HepG2 (cell line): ENCODE data around the gene LHFPL6. TPM values are rescaled to one million over a fixed set of nuclear protein-coding genes. Genes with fewer than 3 reads are reported as not detected.

Experiments used
- ATAC-seq: fragments of 200-7000 bp; cut with Tn5 transposase; 3 replicates; pipeline ENCODE4 v1.9.1; 2020; ENCODE audit warnings: mild to moderate bottlenecking, moderate library complexity
- BruUV-seq: library from RNA; stranded (reverse); fragments of 400-500 nt; replicated peaks from 2 replicates; lab custom pipeline; 2021; lab: Mats Ljungman, UMichigan
- CTCF ChIA-PET: fragments of 300-600 bp; formaldehyde crosslinking; extraction: SDS; loops from one replicate; lab custom pipeline; 2021; ENCODE audit warnings: low total read pairs, inconsistent platforms, low intra/inter-chr PET ratio; lab: Yijun Ruan, JAX
- POLR2A ChIA-PET: fragments of 350-600 bp; sonication (Branson Sonifier 250); formaldehyde crosslinking; loops from one replicate; lab custom pipeline; 2020; ENCODE audit warnings: antibody characterized with exemption, inconsistent platforms; lab: Yijun Ruan, JAX
- DNase-seq: peaks from one replicate; pipeline ENCODE4 v3.0.0-alpha.2; 2015; ENCODE audit warnings: low spot score
- FAIRE-seq: peaks from 3 replicates; lab custom pipeline; 2011; peaks lifted over from hg19 to GRCh38; lab: Jason Lieb, UNC
- H2AFZ ChIP-seq: one replicate; pipeline ENCODE4 v1.6.1; 2011; ENCODE audit warnings: low read length, inconsistent platforms
- H3K27ac ChIP-seq: fragments of 300-600 bp; 3 replicates; pipeline ENCODE4 v1.8.0; 2011; ENCODE audit warnings: mixed run types, mild to moderate bottlenecking, mixed read lengths, low read length, inconsistent platforms; ENCODE audit not compliant: insufficient read depth; ENCODE audit errors: extremely low read length
- H3K27me3 ChIP-seq, 2 experiments: fragments of 200-600 bp in 1 of 2; 2 replicates in 1 of 2; 3 replicates in 1 of 2; pipeline versions ENCODE4 v1.6.0 to v1.8.0; 2011; ENCODE audit warnings: low read length in 2 of 2, mild to moderate bottlenecking in 2 of 2, moderate library complexity in 2 of 2, inconsistent platforms in 1 of 2; ENCODE audit not compliant: insufficient read depth in 2 of 2, control insufficient read depth in 1 of 2
- H3K36me3 ChIP-seq, 2 experiments: fragments of 200-600 bp in 1 of 2; replicated peaks in 1 of 2; 2 replicates in 1 of 2; 3 replicates in 1 of 2; pipeline versions ENCODE4 v1.5.1 to v1.8.0; 2011; ENCODE audit warnings: low read length in 2 of 2, inconsistent platforms in 1 of 2; ENCODE audit not compliant: insufficient read depth in 2 of 2, control insufficient read depth in 1 of 2
- H3K4me1 ChIP-seq: 2 replicates; pipeline ENCODE4 v1.5.1; 2012; ENCODE audit warnings: low read length, inconsistent platforms; ENCODE audit not compliant: insufficient read depth
- H3K4me2 ChIP-seq: 2 replicates; pipeline ENCODE4 v1.6.0; 2011; ENCODE audit warnings: low read depth, low read length, inconsistent platforms
- H3K4me3 ChIP-seq, 3 experiments: fragments of 200-600 bp in 1 of 3; sonication (generic), shearing (Covaris generic) in 1 of 3; replicated peaks in 1 of 3; 2 replicates each; pipeline ENCODE4 v1.5.1; 2011 to 2016; ENCODE audit warnings: low read length in 3 of 3, inconsistent platforms in 2 of 3, low read depth in 2 of 3, mild to moderate bottlenecking in 2 of 3, control low read depth in 1 of 3, mixed read lengths in 1 of 3; ENCODE audit not compliant: insufficient read depth in 1 of 3
- H3K79me2 ChIP-seq: one replicate; pipeline ENCODE4 v1.6.1; 2011; ENCODE audit warnings: low read length, inconsistent platforms; ENCODE audit not compliant: insufficient read depth
- H3K9ac ChIP-seq: 2 replicates; pipeline ENCODE4 v1.6.0; 2011; ENCODE audit warnings: mild to moderate bottlenecking, low read depth, low read length, inconsistent platforms; ENCODE audit not compliant: insufficient read depth
- H3K9me3 ChIP-seq: 2 replicates; pipeline ENCODE4 v1.5.1; 2012; ENCODE audit warnings: mild to moderate bottlenecking, low read length
- H4K20me1 ChIP-seq: 2 replicates; pipeline ENCODE4 v1.6.0; 2011; ENCODE audit warnings: inconsistent platforms, mild to moderate bottlenecking, low read length, moderate library complexity; ENCODE audit not compliant: insufficient read depth
- AGO1 ChIP-seq: fragments of 200-400 bp; formaldehyde crosslinking; IDR thresholded peaks from 2 replicates; pipeline ENCODE4 v1.6.1; 2017; ENCODE audit warnings: mild to moderate bottlenecking, low read depth, low read length, moderate library complexity; ENCODE audit not compliant: poor library complexity, severe bottlenecking
- ATF6 ChIP-seq: sonication (generic); formaldehyde crosslinking; conservative IDR thresholded peaks from 2 replicates; pipeline ENCODE4 v1.4.0; 2020; ENCODE audit warnings: missing genetic modification reagents
- HOXA9 ChIP-seq: sonication (generic); formaldehyde crosslinking; IDR thresholded peaks from 2 replicates; pipeline ENCODE4 v1.8.1; 2022; ENCODE audit warnings: missing genetic modification reagents, mild to moderate bottlenecking, moderate library complexity, borderline replicate concordance
- PLSCR1 ChIP-seq: sonication (generic); formaldehyde crosslinking; IDR thresholded peaks from 2 replicates; pipeline ENCODE4 v1.5.0; 2020; ENCODE audit warnings: missing genetic modification reagents, mild to moderate bottlenecking, borderline replicate concordance
- POLR2A ChIP-seq, 2 experiments: IDR thresholded peaks; 2 replicates each; pipeline ENCODE4 v1.6.1; 2011; ENCODE audit warnings: low read depth in 2 of 2, low read length in 2 of 2, mild to moderate bottlenecking in 1 of 2, moderate library complexity in 1 of 2; ENCODE audit not compliant: insufficient read depth in 1 of 2
- THAP9 ChIP-seq: sonication (generic); formaldehyde crosslinking; IDR thresholded peaks from 2 replicates; pipeline ENCODE4; 2020; ENCODE audit warnings: missing genetic modification reagents, mild to moderate bottlenecking, borderline replicate concordance
- ZNF367 ChIP-seq: sonication (generic); formaldehyde crosslinking; IDR thresholded peaks from 2 replicates; pipeline ENCODE4 v1.4.0; 2020; ENCODE audit warnings: missing genetic modification reagents, borderline replicate concordance
- ZNF501 ChIP-seq: sonication (generic); formaldehyde crosslinking; IDR thresholded peaks from 2 replicates; pipeline ENCODE4 v1.5.1; 2020; ENCODE audit warnings: mild to moderate bottlenecking, moderate library complexity, missing genetic modification reagents
- WGBS: methylation state at CpG from one replicate; pipeline ENCODE4 v1.1.6; 2017; ENCODE audit warnings: low lambda C conversion rate; 5-methylcytosine and 5-hydroxymethylcytosine counted together
- in situ Hi-C: cut with HindIII; loops from 2 replicates; pipeline ENCODE4 v1.10.0; 2017; ENCODE audit warnings: low pct_unique_long_range_greater_than_20kb; ENCODE audit not compliant: extremely low pct_ligation_motif_present
- intact Hi-C: fragments of 100-400 bp; cut with micrococcal nuclease; formaldehyde crosslinking; loops from one replicate; pipeline ENCODE4 v1.10.0; 2022; ENCODE audit not compliant: unreplicated experiment
- polyA plus RNA-seq, 8 experiments: library from polyadenylated mRNA; depleted of rRNA in 3 of 8; stranded (reverse) in 7 of 8; unstranded in 1 of 8; fragments of >200 nt; fragmentation: Illumina TruSeq in 4 of 8; extraction: Trizol in 4 of 8; gene quantifications; 2 replicates each; pipeline versions ENCODE4 v1.2.1 to v1.2.3, GENCODE V29; 2011 to 2016; ENCODE audit warnings: low read depth in 4 of 8, missing spikeins in 1 of 8, mixed read lengths in 1 of 8; ENCODE audit not compliant: insufficient read depth in 1 of 8
- total RNA-seq, 5 experiments: library from RNA; depleted of rRNA; stranded (reverse); fragments of >200 nt; fragmentation: Illumina TruSeq; extraction: Trizol; gene quantifications; 2 replicates each; pipeline ENCODE4 v1.2.3, GENCODE V29; 2016; ENCODE audit warnings: low read depth in 1 of 5

LHFPL6 gene
- total and polyA plus RNA-seq, 2 of the 13 experiments (the other 11 are each of a cell fraction or from before 2014, with no cell fraction given) = not detected

- no peaks in the 10 kb centered on the region for H3K79me2 ChIP-seq
- no TSS peak for BruUV-seq
- FAIRE-seq (no peak), DNase-seq (no peak), ATAC-seq (no peak)
- 0% methylated on average over 2 of the region's 2 CpGs for WGBS
- intact Hi-C loops = no loop called here
- H3K27me3 ChIP-seq = no peaks in the 10 kb centered on the region; a peak in 2 of 5 replicates
- in situ Hi-C loops = no loop called here
- H3K27ac ChIP-seq = no peak overlapping the region
- H2AFZ ChIP-seq = no peak overlapping the region
- H3K9ac ChIP-seq = no peak overlapping the region
- no peaks in the 10 kb centered on the region for H4K20me1 ChIP-seq
- no peak overlapping the region for H3K4me2 ChIP-seq
- no peaks in the 10 kb centered on the region for H3K36me3 ChIP-seq
- POLR2A ChIA-PET = no interaction called here
- H3K9me3 ChIP-seq = no peaks in the 10 kb centered on the region
- CTCF ChIA-PET = no interaction called here
- TF ChIP-seq ZNF367 (CRISPR knock-in tag) (no peak), ZNF501 (no peak), POLR2A (IDR thresholded peaks at IDR 0.05; ENCODE audit: insufficient read depth in 1 of 2, low read depth in 2 of 2, low read length in 2 of 2) (no peak), HOXA9 (CRISPR knock-in tag) (no peak), AGO1 (no peak), THAP9 (no peak), ATF6 (CRISPR knock-in tag) (no peak), PLSCR1 (CRISPR knock-in tag) (no peak)
- no peaks in the 10 kb centered on the region for H3K4me1 ChIP-seq
- no peak overlapping the region for H3K4me3 ChIP-seq
These were observed 221.5 kb downstream of the LHFPL6 start for GRCh38 chr13:39381456-39381855.
